CD4-positive, alpha-beta T cell (primary cell): ENCODE results near the gene ENTPD3. TPM values are rescaled to one million over a fixed set of nuclear protein-coding genes. Genes with fewer than 3 reads are reported as not detected.
"Not testable (repeated sequence)": the region's sequence is repeated elsewhere in the genome, so short reads cannot be mapped to it uniquely, and the experiment has no call there.

ENCODE experiments used
- ATAC-seq: fragments of 200-7000 bp; cut with Tn5 transposase; one replicate; pipeline ENCODE4 v1.10.0; 2022; ENCODE audit warnings: mild to moderate bottlenecking; ENCODE audit not compliant: poor library complexity
- CTCF ChIA-PET: fragments of 350-600 bp; sonication (Branson Sonifier 250); formaldehyde crosslinking; loops from one replicate; lab custom pipeline; 2021; ENCODE audit warnings: antibody characterized with exemption, inconsistent platforms; lab: Charles Lee
- POLR2A ChIA-PET: fragments of 350-600 bp; sonication (Branson Sonifier 250); formaldehyde crosslinking; loops from one replicate; lab custom pipeline; 2021; ENCODE audit warnings: antibody characterized with exemption, inconsistent platforms; lab: Charles Lee
- DNase-seq, 14 experiments: peaks; one replicate each; pipeline ENCODE4 v3.0.0-alpha.2; 2013 to 2020; ENCODE audit warnings: mixed read lengths in 2 of 14
- H3K27ac ChIP-seq, 2 donors: one replicate each; pipeline versions ENCODE4 v1.5.1 to v1.7.0; 2013; ENCODE audit warnings: low read length in 2 of 2, low read depth in 1 of 2, mild to moderate bottlenecking in 1 of 2
- H3K27me3 ChIP-seq, 2 experiments: 1 replicate in 1 of 2; 2 replicates in 1 of 2; pipeline versions ENCODE4 v1.6.1 to v1.7.0; 2013; ENCODE audit warnings: low read length in 2 of 2, control low read depth in 1 of 2, mild to moderate bottlenecking in 1 of 2, moderate library complexity in 1 of 2; ENCODE audit not compliant: insufficient read depth in 2 of 2, control insufficient read depth in 1 of 2
- H3K36me3 ChIP-seq: one replicate; pipeline ENCODE4 v1.6.1; 2013; ENCODE audit warnings: low read length, control low read depth; ENCODE audit not compliant: insufficient read depth
- H3K4me1 ChIP-seq: one replicate; pipeline ENCODE4 v1.6.1; 2013; ENCODE audit warnings: low read length, control low read depth; ENCODE audit not compliant: insufficient read depth
- H3K4me3 ChIP-seq: one replicate; pipeline ENCODE4 v1.5.1; 2013; ENCODE audit warnings: mild to moderate bottlenecking, low read length, moderate library complexity
- H3K9me3 ChIP-seq, 2 experiments: 1 replicate in 1 of 2; 2 replicates in 1 of 2; pipeline versions ENCODE4 v1.6.1 to v1.7.0; 2013; ENCODE audit warnings: low read length in 2 of 2, mild to moderate bottlenecking in 2 of 2, control low read depth in 1 of 2, moderate library complexity in 1 of 2; ENCODE audit not compliant: control insufficient read depth in 1 of 2, insufficient read depth in 1 of 2
- H3K27ac Mint-ChIP-seq: one replicate; pipeline ENCODE4 v1.8.0; 2020; ENCODE audit warnings: mixed read lengths
- H3K27me3 Mint-ChIP-seq: one replicate; pipeline ENCODE4 v1.8.0; 2021; ENCODE audit warnings: mixed read lengths
- H3K36me3 Mint-ChIP-seq: one replicate; pipeline ENCODE4 v1.8.0; 2021; ENCODE audit warnings: low read depth, mixed read lengths
- H3K4me1 Mint-ChIP-seq: one replicate; pipeline ENCODE4 v1.8.0; 2021; ENCODE audit warnings: low read depth, mixed read lengths
- H3K4me3 Mint-ChIP-seq: one replicate; pipeline ENCODE4 v1.8.0; 2020; ENCODE audit warnings: mild to moderate bottlenecking, mixed read lengths
- H3K9me3 Mint-ChIP-seq: one replicate; pipeline ENCODE4 v1.8.0; 2020; ENCODE audit warnings: mixed read lengths
- intact Hi-C, 2 experiments: fragments of 100-400 bp; cut with DNase I in 1 of 2; cut with micrococcal nuclease in 1 of 2; formaldehyde crosslinking; loops; one replicate each; pipeline versions ENCODE4 v1.15.1 to v1.9.0; 2023 to 2025; cut with DNase I, micrococcal nuclease
- total RNA-seq, 174 experiments: library from RNA in 2 of 174; stranded (reverse) in 2 of 174; gene quantifications; one replicate each; pipeline ENCODE4 v1.2.3 and lab custom pipeline; 2021 to 2026
- TF ChIP-seq, protein P1 (sequence below): fragments of 200-600 bp; IDR thresholded peaks from one replicate; pipeline ENCODE4 v1.8.0; 2022; ENCODE audit warnings: antibody characterized with exemption, mild to moderate bottlenecking

Gene ENTPD3
- total RNA-seq, 2 experiments from 2014 or later: not detected

DNA sequence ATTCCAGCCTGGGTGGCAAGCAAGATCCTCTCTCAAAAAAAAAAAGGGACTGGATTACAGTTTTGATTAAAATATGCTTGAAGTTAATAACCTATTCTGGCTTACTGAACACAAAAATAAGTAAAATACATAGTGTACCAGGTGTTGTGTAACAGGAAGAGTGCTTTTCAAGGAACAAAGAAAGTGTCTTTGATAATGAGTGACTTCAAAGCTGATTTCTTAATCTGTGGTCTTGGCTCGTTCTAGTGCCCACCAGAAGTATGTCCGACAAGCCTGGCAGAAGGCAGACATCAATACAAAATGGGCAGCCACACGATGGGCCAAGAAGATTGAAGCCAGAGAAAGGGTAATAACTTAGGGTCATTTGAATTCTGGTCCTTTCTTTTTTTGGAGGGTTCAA, 74.2 kb downstream of the ENTPD3 start:
- TF ChIP-seq, protein P1, sequence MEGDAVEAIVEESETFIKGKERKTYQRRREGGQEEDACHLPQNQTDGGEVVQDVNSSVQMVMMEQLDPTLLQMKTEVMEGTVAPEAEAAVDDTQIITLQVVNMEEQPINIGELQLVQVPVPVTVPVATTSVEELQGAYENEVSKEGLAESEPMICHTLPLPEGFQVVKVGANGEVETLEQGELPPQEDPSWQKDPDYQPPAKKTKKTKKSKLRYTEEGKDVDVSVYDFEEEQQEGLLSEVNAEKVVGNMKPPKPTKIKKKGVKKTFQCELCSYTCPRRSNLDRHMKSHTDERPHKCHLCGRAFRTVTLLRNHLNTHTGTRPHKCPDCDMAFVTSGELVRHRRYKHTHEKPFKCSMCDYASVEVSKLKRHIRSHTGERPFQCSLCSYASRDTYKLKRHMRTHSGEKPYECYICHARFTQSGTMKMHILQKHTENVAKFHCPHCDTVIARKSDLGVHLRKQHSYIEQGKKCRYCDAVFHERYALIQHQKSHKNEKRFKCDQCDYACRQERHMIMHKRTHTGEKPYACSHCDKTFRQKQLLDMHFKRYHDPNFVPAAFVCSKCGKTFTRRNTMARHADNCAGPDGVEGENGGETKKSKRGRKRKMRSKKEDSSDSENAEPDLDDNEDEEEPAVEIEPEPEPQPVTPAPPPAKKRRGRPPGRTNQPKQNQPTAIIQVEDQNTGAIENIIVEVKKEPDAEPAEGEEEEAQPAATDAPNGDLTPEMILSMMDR: no peak
- no peaks in the 10 kb centered on the region for H3K9me3 Mint-ChIP-seq
- no peak for ATAC-seq
- Histone ChIP-seq H3K36me3 (peaks cover 58% of the 10 kb centered on the region), H3K4me3 (no peak overlapping the region), H3K9me3 (no peaks in the 10 kb centered on the region), H3K27ac (no peak overlapping the region), H3K27me3 (no peaks in the 10 kb centered on the region), H3K4me1 (peaks cover 34% of the 10 kb centered on the region)
- peak overlapping the region; percentile 2 for H3K4me3 Mint-ChIP-seq
- peaks cover 61% of the 10 kb centered on the region for H3K4me1 Mint-ChIP-seq
- no peak overlapping the region for H3K27ac Mint-ChIP-seq
- intact Hi-C loops: loop anchor here in 1 of 2 experiments (2.0 kb wide), 1 partner anchor 16 kb away; the partner anchor contains the start of gene ZNF619
- H3K36me3 Mint-ChIP-seq: peaks cover 89% of the 10 kb centered on the region
- DNase-seq: no peak
- CTCF ChIA-PET: no interaction called here
- H3K27me3 Mint-ChIP-seq: no peaks in the 10 kb centered on the region
- POLR2A ChIA-PET: no interaction called here

DNA sequence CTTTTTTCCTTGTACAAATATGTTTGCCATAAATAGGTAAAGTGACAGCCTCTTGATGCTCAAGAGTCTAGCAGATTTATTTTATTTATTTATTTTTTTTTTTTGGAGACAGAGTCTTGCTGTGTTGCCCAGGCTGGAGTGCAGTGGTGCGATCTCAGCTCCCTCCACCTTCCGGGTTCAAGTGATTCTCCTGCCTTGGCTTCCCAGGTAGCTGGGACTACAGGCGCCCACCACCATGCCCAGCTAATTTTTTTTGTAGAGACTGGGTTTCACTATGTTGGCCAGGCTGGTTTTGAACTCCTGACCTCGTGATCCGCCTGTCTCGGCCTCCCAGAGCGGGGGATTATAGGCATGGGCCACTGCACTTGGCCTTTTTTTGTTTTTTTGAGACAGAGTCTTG, 75.9 kb downstream of the ENTPD3 start:
- H3K4me1 ChIP-seq: peaks cover 25% of the 10 kb centered on the region
- H3K27me3 ChIP-seq, H3K27me3 Mint-ChIP-seq, H3K9me3 ChIP-seq, intact Hi-C loops, H3K4me3 Mint-ChIP-seq, H3K27ac Mint-ChIP-seq, CTCF ChIA-PET, DNase-seq, H3K27ac ChIP-seq, ATAC-seq, H3K4me3 ChIP-seq, H3K9me3 Mint-ChIP-seq: not testable (repeated sequence)
- peaks cover 53% of the 10 kb centered on the region for H3K4me1 Mint-ChIP-seq
- POLR2A ChIA-PET: interaction anchor here (2.0 kb wide), 1 partner anchor 9 kb away, joined by 7 read pairs; no protein-coding TSS in a partner anchor
- peaks cover 88% of the 10 kb centered on the region for H3K36me3 Mint-ChIP-seq
- peaks cover 58% of the 10 kb centered on the region for H3K36me3 ChIP-seq

DNA sequence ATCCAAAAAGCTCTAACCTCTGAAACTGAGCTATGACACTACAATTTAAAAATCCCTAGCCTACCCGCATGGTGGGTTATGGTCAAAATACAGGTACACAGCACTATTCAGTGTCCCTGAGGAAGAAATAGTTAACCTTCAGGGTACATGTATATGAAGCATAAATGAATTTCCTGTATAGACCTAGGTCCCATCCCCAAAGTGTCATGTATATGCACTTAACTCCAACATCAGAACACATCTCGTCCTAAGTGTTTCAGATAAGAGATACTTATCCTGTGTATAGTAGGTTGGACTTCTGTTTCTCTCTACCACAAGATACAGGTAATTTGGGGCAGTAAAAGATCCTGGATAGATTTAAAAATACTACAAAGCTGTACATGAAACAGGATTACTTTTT, 76.6 kb downstream of the ENTPD3 start:
- no peaks in the 10 kb centered on the region for H3K27me3 ChIP-seq
- Mint-ChIP-seq H3K9me3 (no peaks in the 10 kb centered on the region), H3K4me3 (no peak overlapping the region), H3K27me3 (no peaks in the 10 kb centered on the region), H3K27ac (peak overlapping the region; percentile 75), H3K36me3 (peaks cover 81% of the 10 kb centered on the region), H3K4me1 (peaks cover 45% of the 10 kb centered on the region)
- no peaks in the 10 kb centered on the region for H3K9me3 ChIP-seq
- H3K27ac ChIP-seq: no peak overlapping the region
- peaks cover 18% of the 10 kb centered on the region for H3K4me1 ChIP-seq
- TF ChIP-seq, protein P1: no peak
- POLR2A ChIA-PET: interaction anchor here (1.0 to 2.7 kb wide), 3 partner anchors 10 to 14 kb away, joined by 3 to 16 read pairs (median 7); partner anchors contain the start of gene ZNF619
- no peak overlapping the region for H3K4me3 ChIP-seq
- DNase-seq (no peak), ATAC-seq (no peak)
- peaks cover 52% of the 10 kb centered on the region for H3K36me3 ChIP-seq
- intact Hi-C loops: no loop called here
- CTCF ChIA-PET: no interaction called here
